KBM-7 (cell line): ENCODE results near the gene SYTL2.
"Not testable (repeated sequence)": the region's sequence is repeated elsewhere in the genome, so short reads cannot be mapped to it uniquely, and the experiment has no call there.

Source experiments
- DNase-seq: peaks from one replicate; pipeline ENCODE4 v3.0.0-alpha.2; 2015
- in situ Hi-C: fragments of 300-500 bp; cut with MboI; formaldehyde crosslinking; loops from 2 replicates; pipeline ENCODE4 v1.14.3; 2020; ENCODE audit warnings: low sequenced_read_pairs, low pct_unique_long_range_greater_than_20kb, mixed read lengths

Gene SYTL2

DNA sequence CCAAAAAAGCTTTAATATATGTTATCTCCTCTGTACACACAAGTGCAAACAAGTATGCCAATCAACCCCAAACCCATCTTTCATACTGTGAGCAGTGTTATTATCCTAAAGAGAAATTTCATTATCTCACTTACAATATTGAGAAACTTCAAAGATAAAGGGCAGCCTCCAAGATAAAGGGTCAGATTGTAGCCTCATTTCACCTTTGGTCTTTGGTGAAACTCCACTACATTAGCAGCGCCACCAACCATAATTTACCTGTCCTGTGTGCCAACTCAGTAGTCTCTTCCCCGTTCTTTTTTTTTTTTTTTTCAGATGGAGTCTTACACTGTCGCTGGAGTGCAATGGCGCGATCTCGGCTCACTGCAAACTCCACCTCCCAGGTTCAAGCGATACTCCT is 9.4 kb downstream of the SYTL2 start:
- in situ Hi-C loops = no loop called here
- no peak for DNase-seq

DNA sequence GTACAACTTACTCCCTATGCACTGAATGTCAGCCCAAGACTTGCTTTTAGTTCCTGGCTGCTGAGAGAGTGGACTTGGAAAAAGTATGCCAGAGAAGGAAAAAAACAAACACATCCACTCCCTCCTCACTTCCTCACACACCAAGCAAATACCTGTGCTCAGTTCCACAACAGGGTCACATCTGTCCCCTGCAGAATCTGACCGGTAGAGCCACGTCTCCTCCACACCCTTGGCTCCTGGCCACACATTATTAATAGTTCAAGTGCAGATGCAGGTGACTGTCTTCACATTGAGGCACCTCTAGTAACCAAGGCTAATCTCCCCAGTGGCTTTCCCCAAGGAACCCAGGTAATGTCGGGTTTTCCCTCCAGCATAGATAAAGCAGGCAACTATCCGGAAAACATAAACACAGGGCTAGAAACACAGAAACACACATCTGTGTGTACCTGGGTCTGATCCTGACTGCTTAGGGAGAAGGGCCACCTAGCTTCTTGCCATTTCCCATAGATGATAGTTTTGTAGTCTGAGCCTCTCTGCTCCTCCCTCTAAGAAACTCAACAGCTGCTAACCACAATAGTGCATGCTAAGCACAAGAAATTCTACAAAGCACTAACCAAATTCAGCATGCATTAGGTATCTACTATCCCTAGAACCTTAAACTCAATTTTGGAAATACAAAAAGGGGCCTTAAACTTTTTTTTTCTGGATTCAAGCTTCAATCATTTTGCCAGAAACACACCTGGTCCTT is 10.2 kb downstream of the SYTL2 start:
- in situ Hi-C loops = no loop called here

DNA sequence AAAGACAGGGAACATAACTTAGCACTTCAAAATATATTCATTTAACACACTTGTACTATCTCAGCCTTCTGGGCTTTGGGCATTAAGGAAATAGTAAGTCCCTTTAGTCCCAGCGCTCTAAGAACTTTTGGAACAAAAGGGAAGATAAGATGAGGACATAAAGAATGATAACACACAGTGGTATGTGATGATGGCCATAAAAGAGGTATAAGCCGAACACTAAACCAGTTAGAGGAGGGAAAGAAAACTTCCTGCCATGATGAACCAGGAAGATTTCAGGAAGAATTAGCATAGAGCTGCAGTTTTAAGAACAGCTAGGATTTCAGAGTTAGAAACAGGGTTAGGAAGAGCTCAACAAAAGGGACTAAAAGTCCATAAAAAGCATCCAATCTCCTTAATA is 11.8 kb downstream of the SYTL2 start:
- no peak for DNase-seq
- in situ Hi-C loops = no loop called here

More for the DNA sequence above, 10.2 kb downstream of the SYTL2 start:
- no peak for DNase-seq

DNA sequence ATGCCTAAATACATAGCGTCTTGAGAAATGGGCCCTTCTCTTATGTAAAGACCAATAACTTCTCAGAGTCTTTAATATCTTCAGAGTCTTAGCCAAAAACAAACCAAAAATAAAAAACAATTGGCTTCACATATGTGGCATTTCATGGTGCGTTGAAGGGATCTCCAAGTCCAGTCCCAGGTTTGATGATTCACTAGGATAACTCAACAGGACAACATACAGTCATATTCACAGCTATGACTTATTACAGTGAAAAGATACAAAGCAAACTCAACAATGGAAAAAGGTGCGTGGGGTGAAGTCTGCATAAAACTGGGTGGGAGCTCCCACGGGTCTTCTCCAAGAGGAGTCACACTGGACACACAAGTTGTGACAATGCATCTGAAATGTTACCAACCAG is 12.6 kb downstream of the SYTL2 start:
- no peak for DNase-seq
- in situ Hi-C loops = no loop called here

DNA sequence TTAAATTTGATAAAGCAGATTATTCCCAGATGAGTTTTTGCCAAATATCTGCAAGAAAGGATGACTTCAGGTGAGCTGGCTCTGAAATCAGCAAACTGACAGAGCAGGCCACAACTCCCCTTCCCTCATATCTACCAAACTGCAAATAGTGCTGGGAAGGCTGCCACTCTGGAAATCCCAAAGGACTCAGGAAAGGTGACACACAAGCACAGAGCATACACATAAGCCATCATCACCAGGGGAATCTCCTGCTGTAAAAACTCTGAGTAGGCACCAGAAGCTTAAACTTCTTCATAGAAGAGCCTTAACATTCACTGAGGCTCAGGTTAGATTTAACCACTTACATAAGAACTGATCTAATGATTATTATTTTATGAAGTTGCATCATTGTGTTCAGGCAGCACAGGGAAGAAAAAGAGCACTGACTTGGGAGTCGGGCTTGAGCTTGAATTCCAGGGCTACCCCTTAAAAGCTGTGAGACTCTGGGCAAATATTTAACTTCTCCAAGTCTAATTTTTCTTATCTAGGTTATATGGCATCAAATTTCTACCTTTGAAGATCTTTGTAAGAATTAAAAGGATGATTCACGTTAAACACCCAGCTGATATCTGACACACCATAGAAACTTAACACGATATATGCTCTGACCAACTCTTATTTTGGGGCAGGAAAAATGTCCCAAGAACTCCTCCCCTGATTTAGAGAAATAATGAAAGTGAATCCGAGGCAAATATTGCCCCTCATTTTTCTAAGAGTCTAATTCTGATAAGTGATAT is 15.0 kb downstream of the SYTL2 start:
- DNase-seq = no peak
- in situ Hi-C loops = no loop called here

DNA sequence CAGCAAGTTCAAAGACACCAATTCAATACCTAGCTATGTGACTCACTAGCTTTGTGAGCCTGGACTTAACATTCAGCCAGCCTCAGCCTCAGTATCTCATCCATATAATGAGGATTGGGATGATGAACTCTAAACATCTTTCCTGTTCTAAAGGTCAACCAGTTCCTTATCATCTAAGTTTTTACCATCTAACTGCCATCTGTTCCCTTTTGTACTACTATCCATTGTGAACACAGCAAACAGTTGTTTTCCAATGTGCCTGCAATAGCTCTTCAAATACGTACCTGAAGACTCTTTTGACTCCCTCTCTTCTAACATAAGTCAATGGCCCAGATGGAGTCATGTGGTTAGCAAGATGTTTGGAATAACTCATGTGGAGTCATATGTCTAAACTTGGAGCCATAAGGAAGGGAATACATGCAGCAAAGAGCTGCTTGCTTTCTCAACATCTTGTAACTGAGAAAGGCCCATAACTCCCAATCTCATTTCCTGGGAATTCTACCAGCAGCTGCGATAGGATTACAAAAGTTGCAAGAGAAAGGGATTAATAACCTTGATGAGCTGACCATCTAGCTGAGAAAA is 19.4 kb downstream of the SYTL2 start:
- in situ Hi-C loops = no loop called here
- no peak for DNase-seq

DNA sequence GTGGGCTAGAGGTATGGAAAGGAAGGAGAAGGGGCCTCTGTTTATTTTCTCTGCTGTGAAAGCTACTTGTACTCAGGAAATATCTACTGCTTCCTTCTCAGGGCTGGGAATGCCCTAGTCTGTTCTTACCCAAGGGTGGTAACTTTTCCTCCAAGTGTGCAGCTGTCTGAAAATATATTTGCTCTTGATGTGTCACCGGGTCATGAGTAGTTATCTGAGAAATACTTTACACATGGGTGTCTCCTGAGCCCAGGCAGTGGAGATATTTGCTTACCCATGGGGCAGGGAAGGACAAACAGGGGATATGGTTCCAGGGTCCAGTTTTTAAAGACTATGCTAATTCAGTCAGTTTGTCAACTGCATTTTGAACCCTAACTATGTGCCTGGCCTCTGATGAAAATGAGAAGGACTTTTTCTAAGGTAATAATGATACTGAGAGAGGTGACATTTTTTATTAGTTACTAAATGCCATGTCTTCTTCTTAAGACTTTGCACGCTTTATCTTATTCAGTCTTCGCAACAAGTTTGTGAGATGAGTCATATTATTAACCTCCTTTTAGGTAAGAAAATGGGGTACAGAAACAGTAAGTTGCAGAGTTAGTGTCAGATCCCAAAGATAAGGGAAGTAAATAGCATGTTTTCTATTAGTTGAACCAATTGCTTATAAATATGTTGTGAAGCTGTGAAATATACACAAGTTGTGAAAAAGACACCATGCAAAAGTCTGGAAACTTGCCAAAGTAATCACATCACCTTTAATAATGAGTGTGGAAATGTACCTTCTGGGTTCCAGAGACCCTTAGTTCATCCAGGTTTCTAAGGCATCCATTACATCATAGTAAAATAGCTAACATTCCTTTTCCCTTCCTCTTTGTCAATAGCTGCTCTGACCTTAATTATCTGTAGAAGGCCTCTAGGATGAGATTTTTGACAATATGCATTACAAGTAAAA is 22.9 kb downstream of the SYTL2 start:
- DNase-seq = no peak
- in situ Hi-C loops = no loop called here

DNA sequence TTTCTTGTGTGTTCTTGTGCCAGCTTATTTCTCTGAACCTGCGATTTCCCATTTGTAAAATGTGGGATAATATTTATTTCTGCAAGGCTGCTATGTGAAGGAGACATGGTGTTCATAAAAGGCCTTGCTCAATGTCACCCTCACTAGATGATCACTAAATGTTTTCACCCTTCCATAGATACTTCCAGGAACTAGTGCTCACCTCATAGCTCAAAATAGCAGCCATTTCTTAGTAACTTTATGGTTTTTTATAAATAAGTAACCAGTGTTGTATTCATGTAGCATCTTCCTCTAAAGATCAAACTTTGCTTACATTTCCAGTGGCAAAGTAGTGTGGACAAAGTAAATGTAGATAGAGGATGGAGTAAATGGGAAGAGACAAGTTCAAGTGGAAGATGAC is 23.8 kb downstream of the SYTL2 start:
- DNase-seq = no peak
- in situ Hi-C loops = no loop called here

DNA sequence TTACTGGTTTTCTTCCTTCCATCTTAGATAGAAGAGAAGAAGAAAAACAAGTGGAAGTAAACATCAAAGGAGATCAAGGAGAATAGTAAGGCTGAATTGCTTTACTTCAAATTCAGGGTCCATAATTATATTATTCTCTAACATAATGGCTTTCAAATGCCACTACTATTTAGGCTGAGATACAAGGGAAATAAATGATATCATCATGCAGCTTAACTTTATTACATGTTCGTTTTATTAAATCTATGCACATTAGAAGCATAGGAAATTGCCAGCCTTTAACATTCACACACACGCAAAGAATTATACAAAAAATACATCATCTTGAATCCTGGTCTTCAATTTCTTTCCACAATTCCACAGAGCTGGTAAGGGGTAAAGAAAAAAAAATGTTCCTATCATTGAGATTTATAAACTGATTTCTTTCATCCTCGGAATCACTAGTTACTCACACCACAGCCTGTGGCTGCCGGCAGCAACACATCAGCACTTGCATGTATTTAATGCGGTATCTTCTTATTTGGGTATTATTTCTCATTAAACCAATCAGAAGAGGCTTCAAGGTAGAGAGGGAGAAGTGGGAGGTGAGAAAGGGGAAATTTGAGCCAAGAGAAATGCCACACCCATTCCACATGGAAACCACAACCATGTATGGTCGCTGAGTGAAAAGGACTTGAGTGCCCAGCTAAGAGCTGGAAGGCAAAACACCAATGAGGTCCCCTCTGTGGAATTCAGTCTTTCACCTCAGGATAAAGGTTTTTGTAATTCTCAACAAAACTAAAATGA is 26.3 kb downstream of the SYTL2 start:
- in situ Hi-C loops = no loop called here

DNA sequence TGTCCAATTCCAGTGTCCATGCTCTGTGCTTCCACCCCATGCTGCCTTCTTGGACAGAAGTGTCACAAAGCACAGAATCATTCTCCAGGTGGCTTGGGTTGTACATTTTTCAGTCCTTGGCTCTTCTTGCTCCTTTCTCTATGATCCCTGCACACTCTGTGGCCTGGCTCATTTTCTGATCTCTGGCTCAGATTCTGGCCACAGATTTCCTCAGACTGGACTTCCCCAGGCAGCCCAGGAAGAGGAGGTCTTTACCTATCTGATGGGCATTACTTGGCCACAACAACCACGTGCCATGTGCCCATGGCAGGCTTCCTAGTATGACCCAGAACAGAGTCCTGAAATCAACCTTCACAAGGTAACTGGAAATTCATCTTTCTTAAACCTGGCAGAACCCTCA is 27.2 kb downstream of the SYTL2 start:
- in situ Hi-C loops = no loop called here
- no peak for DNase-seq

More for the DNA sequence above, 26.3 kb downstream of the SYTL2 start:
- DNase-seq = no peak

DNA sequence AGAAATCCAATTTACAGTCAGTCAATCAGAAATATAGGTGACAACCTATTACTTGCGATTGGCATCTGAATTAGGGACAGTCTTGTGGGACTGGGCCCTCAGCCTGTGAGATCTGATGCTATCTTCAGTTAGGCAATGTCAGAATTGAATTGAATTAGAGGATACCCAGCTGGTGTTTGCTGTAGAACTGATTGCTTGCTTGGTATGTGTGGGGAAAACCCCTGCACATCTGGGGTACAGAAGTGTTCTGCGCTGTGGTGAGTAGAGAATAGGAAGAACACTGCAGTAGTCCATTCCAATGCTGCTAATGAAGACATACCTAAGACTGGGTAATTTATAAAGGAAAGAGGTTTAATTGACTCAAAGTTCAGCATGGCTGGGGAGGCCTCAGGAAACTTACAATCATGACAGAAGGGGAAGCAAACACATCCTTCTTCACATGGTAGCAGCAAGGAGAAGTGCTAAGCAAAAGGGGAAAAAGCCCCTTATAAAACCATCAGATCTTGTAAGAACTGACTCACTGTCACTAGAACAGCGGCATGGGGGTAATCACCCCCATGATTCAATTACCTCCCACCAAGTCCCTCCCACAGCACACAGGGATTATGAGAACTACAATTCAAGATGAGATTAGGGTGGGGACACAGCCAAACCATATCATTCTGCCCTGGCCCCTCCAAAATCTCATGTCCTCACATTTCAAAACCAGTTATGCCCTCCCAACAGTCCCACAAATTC is 30.0 kb downstream of the SYTL2 start:
- DNase-seq, in situ Hi-C loops: not testable (repeated sequence)

DNA sequence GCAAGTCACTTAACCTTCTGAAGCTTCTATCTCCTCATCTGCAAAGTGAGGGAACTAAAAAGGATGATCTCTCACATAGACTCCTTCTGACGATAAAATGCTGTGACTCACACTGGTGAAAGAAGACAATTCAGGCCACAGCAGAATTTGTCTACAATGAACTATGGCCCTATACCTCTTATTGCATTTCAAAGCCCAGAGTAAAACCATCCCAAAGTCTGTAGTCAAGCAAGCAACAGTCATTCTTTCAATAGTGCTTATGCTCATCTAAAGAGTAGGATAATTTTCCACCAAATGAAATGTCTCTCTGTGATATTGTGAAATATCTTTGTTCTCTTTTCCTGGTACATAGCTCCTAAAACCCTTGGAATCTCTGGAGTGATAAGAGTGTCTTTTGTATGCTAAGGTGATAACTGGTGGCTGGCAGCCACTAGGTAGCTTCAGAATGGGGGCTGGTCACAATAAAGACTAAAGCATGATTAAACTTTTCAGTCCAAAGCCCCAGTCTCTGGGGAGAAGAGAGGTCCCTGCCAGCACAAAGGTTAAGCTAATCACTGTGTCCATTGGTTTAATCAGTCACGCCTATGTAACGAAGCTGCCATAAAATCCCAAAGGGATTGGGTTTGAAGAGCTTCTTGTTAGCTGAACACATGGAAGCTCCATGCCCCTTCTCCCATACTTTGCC is 30.8 kb downstream of the SYTL2 start:
- in situ Hi-C loops = no loop called here
- DNase-seq = no peak

DNA sequence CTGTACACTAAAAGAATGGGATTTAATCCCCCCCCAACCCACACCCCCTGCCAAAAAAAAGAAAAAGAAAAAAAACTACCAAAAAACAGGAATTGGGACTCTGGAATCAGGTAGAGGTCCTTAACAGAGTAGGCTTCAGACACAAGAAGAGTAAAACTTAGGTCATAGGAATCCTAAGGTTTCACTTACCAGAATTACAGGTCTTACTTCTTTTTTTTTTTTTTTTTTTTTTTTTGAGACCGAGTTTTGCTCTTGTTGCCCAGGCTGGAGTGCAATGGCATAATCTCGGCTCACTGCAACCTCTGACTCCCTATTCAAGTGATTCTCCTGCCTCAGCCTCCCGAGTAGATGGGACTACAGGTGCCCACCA is 33.4 kb downstream of the SYTL2 start:
- in situ Hi-C loops = not testable (repeated sequence)

DNA sequence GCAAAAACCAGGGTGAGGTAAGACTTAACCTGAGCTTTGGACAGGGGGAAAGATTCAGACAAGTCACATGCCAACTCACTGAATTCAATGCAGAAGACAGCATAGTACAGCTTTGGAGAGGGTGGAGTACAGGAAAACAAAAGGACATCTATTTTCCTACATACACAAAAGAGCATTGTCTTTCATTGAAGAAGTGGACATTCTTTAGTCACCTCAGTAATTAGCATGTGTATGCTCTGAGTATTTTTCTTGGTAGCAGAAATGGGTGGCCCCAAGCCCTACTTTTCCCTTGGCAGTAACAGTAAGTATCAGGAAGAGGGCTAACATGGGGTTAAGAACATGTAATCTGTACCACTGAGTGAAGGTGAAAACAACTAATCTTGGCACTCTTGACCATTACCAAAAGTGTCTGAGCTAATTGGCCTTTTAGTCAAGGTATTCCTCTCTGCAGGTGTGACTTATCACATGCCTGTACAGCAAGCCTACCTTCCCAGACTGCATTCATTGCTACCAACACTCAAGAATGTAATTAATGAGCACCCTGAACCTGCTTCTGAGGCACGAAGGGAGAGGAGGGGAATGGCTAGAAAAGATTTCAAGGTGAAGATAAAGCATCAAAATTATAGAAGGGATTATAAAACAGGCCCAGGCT is 33.9 kb downstream of the SYTL2 start:
- in situ Hi-C loops = no loop called here
- no peak for DNase-seq

More for the DNA sequence above, 33.4 kb downstream of the SYTL2 start:
- DNase-seq = not testable (repeated sequence)

DNA sequence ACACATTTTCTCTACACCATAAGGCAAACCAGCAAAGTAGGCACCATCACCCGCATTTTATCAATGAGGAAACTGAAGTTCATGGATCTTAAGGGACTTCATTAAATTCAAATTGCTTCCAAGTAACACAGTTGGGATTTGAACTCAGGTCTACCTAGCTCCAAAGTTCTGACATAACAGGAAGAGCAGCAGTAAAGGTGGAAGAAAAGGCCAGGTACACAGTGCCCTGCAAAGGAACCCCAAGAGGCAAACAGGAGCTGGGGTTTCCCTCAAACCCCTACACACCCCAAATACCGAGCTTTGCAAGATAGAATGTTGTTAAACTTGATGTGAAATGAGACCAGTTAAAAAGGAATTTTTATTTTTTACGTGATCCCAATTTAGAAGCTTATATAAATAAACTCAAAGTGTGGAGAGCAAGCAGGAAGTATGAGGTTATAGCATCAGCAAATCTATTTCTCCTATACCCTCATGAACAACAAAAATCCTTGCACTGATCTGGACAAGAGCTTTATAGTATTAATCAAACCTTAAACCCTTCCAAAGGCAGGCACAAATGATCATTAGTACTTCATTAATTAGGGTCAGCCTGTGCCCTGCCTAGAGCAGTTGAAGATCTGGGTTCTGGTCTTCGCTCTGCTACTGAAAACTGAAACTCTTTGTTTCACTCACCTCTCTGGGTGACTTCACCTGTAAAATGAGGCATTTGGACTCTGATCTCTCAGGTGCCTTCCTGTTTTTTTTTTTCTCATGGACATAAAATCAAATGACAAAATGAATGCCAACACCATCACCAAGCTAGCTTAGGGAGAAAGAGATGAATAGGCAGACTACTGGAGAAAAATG is 36.5 kb downstream of the SYTL2 start:
- in situ Hi-C loops = no loop called here
- DNase-seq = no peak

DNA sequence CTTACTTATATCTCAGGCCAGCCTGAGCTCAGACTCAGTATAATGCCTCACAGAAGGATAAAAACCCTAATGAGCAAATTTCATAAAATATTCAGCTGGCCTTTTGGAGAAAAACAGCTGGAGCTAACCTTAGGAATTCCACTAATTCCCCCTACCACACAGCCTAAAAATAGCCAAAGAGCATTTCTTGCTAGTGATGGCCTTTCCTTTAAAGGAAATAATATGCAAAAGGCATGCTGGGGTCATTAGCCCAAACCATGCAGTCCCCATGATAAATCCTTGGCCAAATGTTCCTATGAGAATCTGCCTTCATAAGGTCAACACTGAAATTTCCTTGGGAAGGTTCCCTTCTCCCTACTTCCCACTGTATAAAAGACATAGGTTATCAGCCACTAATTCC is 38.2 kb downstream of the SYTL2 start:
- no peak for DNase-seq
- in situ Hi-C loops = no loop called here
